H1 (cell line): ENCODE measurements around the gene ARHGAP21. TPM values are rescaled to one million over a fixed set of nuclear protein-coding genes. Genes with fewer than 3 reads are reported as not detected.

Source experiments
- ASH2L ChIP-seq: fragments of 200-600, 300-600 bp; sonication (generic); IDR thresholded peaks from one replicate; pipeline ENCODE4 v1.7.1; 2017; ENCODE audit warnings: low read length
- ATF2 ChIP-seq: IDR thresholded peaks from 2 replicates; pipeline ENCODE4 v1.6.1; 2012; ENCODE audit warnings: low read length, inconsistent platforms
- BACH1 ChIP-seq: IDR thresholded peaks from 2 replicates; pipeline ENCODE4 v1.6.1; 2012; ENCODE audit warnings: low read length, improper control_type of control experiment
- CHD1 ChIP-seq: IDR thresholded peaks from 2 replicates; pipeline ENCODE4 v1.6.1; 2012; ENCODE audit warnings: low read depth, low read length, improper control_type of control experiment
- JUN ChIP-seq: IDR thresholded peaks from 2 replicates; pipeline ENCODE4 v1.6.1; 2011; ENCODE audit warnings: low read depth, mild to moderate bottlenecking, improper control_type of control experiment, low read length
- NRF1 ChIP-seq: IDR thresholded peaks from 2 replicates; pipeline ENCODE4 v1.6.1; 2011; ENCODE audit warnings: mild to moderate bottlenecking, low read depth, low read length, improper control_type of control experiment
- POLR2AphosphoS5 ChIP-seq: IDR thresholded peaks from 2 replicates; pipeline ENCODE4 v1.6.1; 2011; ENCODE audit warnings: low read depth, low read length
- SAP30 ChIP-seq: fragments of 300-600 bp; sonication (generic); IDR thresholded peaks from 2 replicates; pipeline ENCODE4 v1.7.1; 2012; ENCODE audit warnings: low read length, moderate library complexity, mild to moderate bottlenecking, inconsistent platforms; ENCODE audit not compliant: insufficient read depth, insufficient replicate concordance
- polyA plus RNA-seq, 7 experiments: library from polyadenylated mRNA; depleted of rRNA in 3 of 7; stranded (reverse) in 5 of 7; unstranded in 2 of 7; fragments of >200 nt in 5 of 7; fragments of 200-250 nt in 2 of 7; gene quantifications; 1 replicate in 5 of 7; 2 replicates in 1 of 7; 4 replicates in 1 of 7; pipeline versions ENCODE4 v1.2.1 to v1.2.3, GENCODE V29; 2011 to 2013; ENCODE audit warnings: missing spikeins in 2 of 7, mixed read lengths in 2 of 7
- total RNA-seq: library from RNA; stranded (reverse); fragmentation: NEBNext Ultra II Directional; extraction: Animal tissue kit (Norgen Biotek cat#: 25700); gene quantifications from 2 replicates; pipeline ENCODE4 v1.2.1, GENCODE V29; 2021

ARHGAP21 gene
- total and polyA plus RNA-seq, 2 of the 8 experiments (the other 6 are each of a cell fraction or from before 2014, with no cell fraction given): 14.4 to 35.3 TPM

- no peak for TF ChIP-seq ATF2
- TF ChIP-seq ASH2L: no peak
- no peak for TF ChIP-seq CHD1
- TF ChIP-seq BACH1: no peak
- TF ChIP-seq SAP30: no peak
- no peak for TF ChIP-seq POLR2AphosphoS5
- no peak for TF ChIP-seq NRF1
- no peak for TF ChIP-seq JUN
Observed at GRCh38 chr10:24639124-24639523, 84.6 kb downstream of the ARHGAP21 start (continued).
